Epithelial cell of esophagus (primary cell): Measurements from ENCODE around the gene TEDDM1.
A peak's percentile ranks its signal among the peaks of the same experiment; 100 is the strongest.

Experiments used
- DNase-seq: peaks from one replicate; pipeline ENCODE4 v3.0.0; 2010; ENCODE audit warnings: low read depth
- H3K4me3 ChIP-seq: 2 replicates; pipeline ENCODE4 v1.5.1; 2011; ENCODE audit warnings: mild to moderate bottlenecking, low read length, control low read depth
- TF ChIP-seq, protein P1 (sequence below): IDR thresholded peaks from 2 replicates; pipeline ENCODE4 v1.5.1; 2011; ENCODE audit warnings: low read depth, mild to moderate bottlenecking, low read length, control low read depth, inconsistent platforms; ENCODE audit not compliant: insufficient read depth; ENCODE audit errors: missing control alignments

Gene TEDDM1

DNA sequence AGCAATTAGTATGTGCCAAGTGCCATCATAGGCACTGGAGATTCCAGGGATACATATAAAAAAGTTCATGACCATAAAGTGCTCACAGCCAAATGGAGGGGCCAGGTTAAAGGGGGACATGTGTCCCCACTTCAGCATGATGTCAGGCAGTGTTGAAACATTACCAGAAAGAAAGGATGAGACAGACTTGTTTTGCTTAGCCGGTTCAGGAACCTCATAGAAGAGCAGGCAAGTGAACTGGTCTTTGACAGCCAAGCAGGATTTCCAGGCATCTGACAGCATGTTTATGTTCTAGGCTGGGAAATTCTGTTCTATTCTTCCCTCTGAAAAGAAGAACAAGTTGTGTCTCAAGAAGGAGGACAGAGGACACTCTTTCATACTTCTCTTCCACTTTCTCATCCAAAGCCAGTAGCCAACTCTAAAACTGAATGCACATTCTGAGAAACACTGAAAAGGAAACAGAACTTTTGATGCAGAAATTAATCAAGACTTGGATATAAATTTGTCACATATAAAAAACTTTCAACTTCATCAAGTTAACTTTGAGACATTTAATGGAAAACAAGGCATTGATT is 48.6 kb downstream of the TEDDM1 start:
- peak; percentile 14 for DNase-seq
- TF ChIP-seq, protein P1, sequence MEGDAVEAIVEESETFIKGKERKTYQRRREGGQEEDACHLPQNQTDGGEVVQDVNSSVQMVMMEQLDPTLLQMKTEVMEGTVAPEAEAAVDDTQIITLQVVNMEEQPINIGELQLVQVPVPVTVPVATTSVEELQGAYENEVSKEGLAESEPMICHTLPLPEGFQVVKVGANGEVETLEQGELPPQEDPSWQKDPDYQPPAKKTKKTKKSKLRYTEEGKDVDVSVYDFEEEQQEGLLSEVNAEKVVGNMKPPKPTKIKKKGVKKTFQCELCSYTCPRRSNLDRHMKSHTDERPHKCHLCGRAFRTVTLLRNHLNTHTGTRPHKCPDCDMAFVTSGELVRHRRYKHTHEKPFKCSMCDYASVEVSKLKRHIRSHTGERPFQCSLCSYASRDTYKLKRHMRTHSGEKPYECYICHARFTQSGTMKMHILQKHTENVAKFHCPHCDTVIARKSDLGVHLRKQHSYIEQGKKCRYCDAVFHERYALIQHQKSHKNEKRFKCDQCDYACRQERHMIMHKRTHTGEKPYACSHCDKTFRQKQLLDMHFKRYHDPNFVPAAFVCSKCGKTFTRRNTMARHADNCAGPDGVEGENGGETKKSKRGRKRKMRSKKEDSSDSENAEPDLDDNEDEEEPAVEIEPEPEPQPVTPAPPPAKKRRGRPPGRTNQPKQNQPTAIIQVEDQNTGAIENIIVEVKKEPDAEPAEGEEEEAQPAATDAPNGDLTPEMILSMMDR, result no peak

DNA sequence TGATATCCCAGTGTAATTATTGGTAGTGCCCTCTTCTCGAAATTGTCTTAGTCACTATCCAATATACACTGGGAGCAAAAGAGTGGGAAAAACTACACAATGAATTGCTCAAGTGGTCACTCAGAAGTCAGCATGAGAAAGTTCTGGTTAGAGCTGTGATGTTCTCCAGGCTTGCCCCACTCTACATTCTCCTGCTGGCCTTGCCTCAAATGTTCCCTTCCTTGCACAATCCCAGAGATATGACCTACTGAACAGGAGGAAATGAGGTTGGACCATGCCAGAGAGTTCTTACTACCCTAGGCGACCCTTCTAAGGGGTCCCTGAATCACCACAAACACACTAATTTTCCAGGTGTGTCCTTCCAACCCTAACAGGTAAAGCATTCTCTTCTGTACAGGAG is 49.6 kb downstream of the TEDDM1 start:
- no peak overlapping the region for H3K4me3 ChIP-seq
- no peak for DNase-seq
- TF ChIP-seq, protein P1, result no peak

More for the DNA sequence above, 48.6 kb downstream of the TEDDM1 start:
- H3K4me3 ChIP-seq, result no peak overlapping the region

DNA sequence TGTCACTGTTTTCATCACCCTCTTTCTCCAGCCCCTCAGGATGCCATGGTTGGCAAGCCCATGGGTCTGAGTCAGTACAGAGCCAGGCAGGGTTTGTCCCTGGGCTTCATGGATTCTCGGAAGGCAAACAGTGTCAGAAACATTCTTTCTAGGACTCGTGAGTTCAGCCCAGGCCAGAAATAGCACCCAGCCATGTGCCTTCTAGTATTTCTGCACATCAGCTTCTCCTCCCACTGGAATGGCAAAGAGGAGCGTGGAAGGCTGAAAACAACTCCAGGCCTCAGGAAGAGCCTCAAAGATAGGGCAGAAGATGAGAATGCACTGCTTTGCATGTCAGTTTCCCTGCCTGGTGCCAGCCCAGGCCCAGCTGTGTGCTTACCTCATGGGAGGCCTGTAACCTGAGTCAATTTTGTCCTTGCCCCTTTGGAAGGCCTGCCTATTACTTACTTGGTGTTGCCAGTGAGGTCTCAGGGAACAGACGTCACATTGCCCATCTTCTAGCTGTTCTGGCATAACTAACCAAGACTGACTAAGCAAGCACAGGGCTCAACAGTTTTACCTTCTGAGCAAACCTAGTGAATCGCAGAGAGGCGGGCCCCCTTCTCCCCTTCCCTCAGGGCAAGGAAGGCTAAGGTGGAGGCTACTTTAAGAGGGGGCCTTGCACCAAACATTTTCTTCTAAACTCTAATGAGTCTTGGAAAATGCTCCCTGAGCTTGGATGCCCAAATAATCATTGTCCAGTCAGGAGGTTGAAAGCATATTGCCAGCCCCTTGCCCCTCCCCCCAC is 51.3 kb downstream of the TEDDM1 start:
- DNase-seq, result no peak
- H3K4me3 ChIP-seq, result no peak overlapping the region
- TF ChIP-seq, protein P1, result no peak
